Measurements from ENCODE around the gene CNEP1R1.
A peak's percentile ranks its signal among the peaks of the same experiment; 100 is the strongest.

CNEP1R1 gene

DNA sequence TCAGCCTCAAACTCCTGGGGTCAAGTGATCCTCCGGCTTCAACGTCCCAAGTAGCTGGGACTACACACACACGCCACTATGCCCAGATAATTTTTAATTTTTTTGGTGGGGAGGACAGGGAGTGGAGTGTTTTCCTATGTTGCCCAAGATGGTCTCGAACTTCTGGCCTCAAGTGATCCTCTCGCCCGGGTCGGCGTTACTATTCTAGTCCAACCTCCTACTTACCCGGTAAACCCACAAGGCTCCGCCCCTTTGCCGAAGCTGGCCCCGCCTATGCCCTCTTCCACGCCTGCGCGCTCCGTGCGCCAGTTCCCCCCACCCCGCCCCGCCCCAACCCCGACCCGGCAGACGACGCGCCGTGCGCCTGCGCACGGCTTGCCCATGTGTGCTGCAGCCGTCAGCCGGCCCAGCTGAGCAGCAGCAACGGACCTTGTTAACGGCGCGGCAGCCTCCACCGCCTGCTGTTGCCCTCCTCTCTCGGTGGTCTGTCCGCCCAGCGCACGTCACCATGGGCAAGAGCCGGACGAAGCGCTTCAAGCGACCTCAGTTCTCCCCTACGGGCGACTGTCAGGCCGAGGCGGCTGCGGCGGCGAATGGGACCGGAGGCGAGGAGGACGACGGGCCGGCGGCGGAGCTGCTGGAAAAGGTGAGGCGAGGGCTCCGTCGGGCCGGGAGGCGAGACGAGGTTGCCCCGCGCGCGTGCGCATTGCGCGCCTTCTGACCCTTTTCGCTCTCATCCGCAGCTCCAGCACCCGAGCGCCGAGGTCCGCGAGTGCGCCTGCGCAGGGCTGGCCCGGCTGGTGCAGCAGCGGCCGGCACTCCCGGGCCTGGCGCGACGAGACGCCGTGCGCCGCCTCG is 40.8 kb downstream of the CNEP1R1 start, which contains the start of gene HEATR3:
Gene HEATR3, plus strand, starts transcription at position 347 of the 858 bp plus-strand sequence. Its CDS starts 162 bp downstream, at position 509.
- peak; percentile 85 for DNase-seq (ENCODE audit: low read depth)

DNA sequence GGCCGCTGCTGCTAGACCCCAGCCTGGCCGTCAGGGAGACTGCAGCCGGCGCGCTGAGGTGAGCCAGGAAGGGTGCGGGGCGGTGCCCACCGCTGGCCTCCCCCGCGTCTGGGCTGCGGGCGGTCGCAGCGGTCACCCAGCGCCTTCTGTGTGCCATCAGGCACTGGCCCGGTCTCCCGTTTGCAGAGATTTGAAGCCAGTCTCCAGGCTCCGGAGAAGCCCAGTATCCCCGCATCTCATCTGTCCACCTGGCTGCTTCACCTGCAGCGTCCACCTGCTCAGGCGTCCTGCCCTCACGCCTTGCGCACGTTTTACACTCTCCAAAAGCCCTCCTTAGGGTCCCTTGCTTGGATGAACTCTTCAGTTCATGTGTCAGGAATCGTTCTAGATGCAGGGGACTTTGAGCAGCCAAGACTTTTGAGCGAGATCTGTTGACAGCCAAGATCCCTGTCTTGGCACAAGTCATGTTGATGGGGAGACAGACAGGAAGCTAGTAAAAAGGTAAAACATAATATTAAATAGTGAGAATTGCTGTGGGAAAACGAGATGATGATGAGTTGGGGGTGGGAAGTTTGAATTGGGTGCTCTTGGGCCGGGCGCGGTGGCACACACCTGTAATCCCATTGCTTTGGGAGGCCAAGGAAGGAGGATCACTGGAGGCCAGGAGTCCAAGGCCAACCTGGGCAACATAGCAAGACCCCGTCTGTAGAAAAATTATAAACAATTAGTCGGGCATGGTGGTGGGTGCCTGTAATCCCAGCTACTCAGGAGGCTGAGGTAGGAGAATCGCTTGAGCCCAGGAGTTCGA is 41.7 kb downstream of the CNEP1R1 start:
- DNase-seq (ENCODE audit: low read depth) = no peak

GRCh38 chr16:50067290-50067853 is 42.3 kb downstream of the CNEP1R1 start:
- DNase-seq (ENCODE audit: low read depth) = no peak

- no peak for DNase-seq (ENCODE audit: low read depth)
These were observed 43.5 kb downstream of the CNEP1R1 start for GRCh38 chr16:50068550-50068949.

GRCh38 chr16:50069060-50069459 is 44.0 kb downstream of the CNEP1R1 start:
- DNase-seq (ENCODE audit: low read depth) = no peak

DNA sequence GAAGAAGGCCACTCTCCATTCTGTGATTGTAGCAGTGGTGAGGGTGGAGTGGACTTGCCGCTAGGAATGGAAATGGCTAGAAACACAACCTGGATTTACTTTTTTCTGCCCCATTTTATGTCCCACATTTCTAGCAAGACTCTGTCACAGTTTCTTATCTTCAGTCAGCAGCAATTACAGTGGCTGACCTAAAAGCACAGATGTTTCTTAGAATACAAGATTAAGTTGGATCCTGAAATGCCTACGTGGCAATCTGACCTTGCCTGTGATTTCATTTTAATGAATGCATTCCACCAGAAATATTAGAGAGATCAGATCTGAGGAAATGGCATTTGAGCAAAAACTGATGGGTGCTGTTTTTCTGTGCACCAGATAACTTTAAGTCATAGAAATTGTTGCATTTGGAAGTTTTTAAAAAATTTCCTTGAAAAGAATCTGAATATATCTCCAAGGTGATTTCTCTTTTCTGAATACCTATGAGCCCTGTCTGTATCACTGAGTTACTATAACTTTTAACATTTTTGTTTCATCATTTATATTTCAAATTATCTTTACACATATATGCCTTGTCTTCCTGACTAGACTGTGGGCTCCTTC is 46.1 kb downstream of the CNEP1R1 start:
- DNase-seq (ENCODE audit: low read depth) = no peak

DNA sequence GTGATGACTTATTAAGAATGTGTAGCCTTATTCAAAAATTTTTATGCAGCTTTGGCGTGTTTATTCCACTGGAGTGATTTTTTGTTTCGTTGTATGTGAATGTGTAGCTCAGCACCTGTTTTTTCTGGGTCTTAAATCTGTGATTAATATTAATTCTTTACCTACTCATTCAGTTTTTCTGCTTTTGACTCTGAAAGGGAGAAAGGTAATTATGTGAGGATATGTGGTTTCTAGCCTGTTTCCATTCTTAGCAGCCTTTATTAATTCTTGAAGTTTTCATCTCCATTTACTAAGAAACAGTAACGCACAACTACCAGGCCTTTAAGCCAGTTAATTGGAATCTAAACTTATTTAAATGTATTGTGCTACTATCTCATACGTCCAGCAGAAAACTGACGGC is 47.7 kb downstream of the CNEP1R1 start:
- DNase-seq (ENCODE audit: low read depth) = no peak

GRCh38 chr16:50079397-50080140 is 54.5 kb downstream of the CNEP1R1 start:
- no peak for DNase-seq (ENCODE audit: low read depth)

GRCh38 chr16:50081428-50082018 is 56.5 kb downstream of the CNEP1R1 start:
- no peak for DNase-seq (ENCODE audit: low read depth)

- no peak for DNase-seq (ENCODE audit: low read depth)
These were observed 59.0 kb downstream of the CNEP1R1 start for GRCh38 chr16:50083996-50084395.

DNA sequence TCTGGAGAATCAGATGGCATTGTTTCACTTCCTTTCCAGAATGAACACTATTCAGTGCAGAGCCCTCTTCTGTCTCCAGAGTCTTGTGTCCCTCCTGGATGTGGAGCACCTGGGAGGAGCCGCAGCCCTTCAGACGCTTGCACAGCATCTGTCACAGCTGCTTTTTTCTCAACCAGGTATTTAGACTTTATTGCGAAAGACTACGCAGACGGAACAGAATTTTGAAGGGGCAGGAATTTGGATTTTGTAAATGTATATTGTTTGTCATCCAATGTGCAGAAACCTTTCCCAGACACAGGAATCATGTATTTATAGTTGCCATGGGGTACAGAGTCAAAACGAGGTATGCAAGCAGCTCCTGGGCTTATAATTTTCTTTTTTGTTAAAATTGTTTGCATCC is 61.2 kb downstream of the CNEP1R1 start:
- DNase-seq (ENCODE audit: low read depth) = no peak
